ENCODE results near the gene LRBA. TPM values are rescaled to one million over a fixed set of nuclear protein-coding genes. Genes with fewer than 3 reads are reported as not detected.
"Not testable (repeated sequence)": the region's sequence is repeated elsewhere in the genome, so short reads cannot be mapped to it uniquely, and the experiment has no call there.

LRBA gene
- total RNA-seq, 5 donors from 2014 or later (not counting 1 experiment from before 2014, with no cell fraction given), result 56.1 to 81.7 (median 56.9) TPM

GRCh38 chr4:150557811-150558210, 457.3 kb downstream of the LRBA start:
- not testable (repeated sequence) for ATAC-seq (replicated peaks in 1 of 4)

GRCh38 chr4:150547154-150547838, 467.8 kb downstream of the LRBA start:
- no peak for DNase-seq
- Mint-ChIP-seq H3K9me3 (no peaks in the 10 kb centered on the region), H3K4me1 (peaks cover 0 to 5% (median 0%) of the 10 kb centered on the region in 3 donors), H3K27me3 (no peaks in the 10 kb centered on the region), H3K27ac (no peak overlapping the region), H3K36me3 (peaks cover 6% of the 10 kb centered on the region), H3K4me3 (no peak overlapping the region)
- Histone ChIP-seq H3K36me3 (ENCODE audit: control insufficient read depth in 2 of 2, extremely low read depth in 1 of 2, insufficient read depth in 1 of 2, low read length in 1 of 2) (no peaks in the 10 kb centered on the region), H3K27me3 (replicated peaks in 1 of 2; ENCODE audit: control insufficient read depth in 2 of 2, extremely low read depth in 1 of 2, insufficient read depth in 2 of 2, low read length in 1 of 2) (no peaks in the 10 kb centered on the region), H3K4me1 (ENCODE audit: control insufficient read depth in 1 of 2, extremely low read depth in 1 of 2, insufficient read depth in 2 of 2, low read length in 2 of 2) (no peaks in the 10 kb centered on the region), H3K4me3 (ENCODE audit: control insufficient read depth in 1 of 2, extremely low read depth in 1 of 2, low read length in 1 of 2) (no peak overlapping the region), H3K9me3 (no peaks in the 10 kb centered on the region), H3K27ac (ENCODE audit: low read length) (no peak overlapping the region)
- CTCF ChIA-PET, result no interaction called here
- WGBS (ENCODE audit: insufficient coverage), result 100% methylated on average over 1 of the region's 4 CpGs
- ATAC-seq (replicated peaks in 1 of 4), result no peak
- POLR2A ChIA-PET, result no interaction called here

More at GRCh38 chr4:150557811-150558210, 457.3 kb downstream of the LRBA start:
- POLR2A ChIA-PET; CTCF ChIA-PET; DNase-seq; H3K4me1 Mint-ChIP-seq; H3K9me3 ChIP-seq; H3K27me3 ChIP-seq (replicated peaks in 1 of 2; ENCODE audit: control insufficient read depth in 2 of 2, extremely low read depth in 1 of 2, insufficient read depth in 2 of 2, low read length in 1 of 2); H3K4me3 ChIP-seq (ENCODE audit: control insufficient read depth in 1 of 2, extremely low read depth in 1 of 2, low read length in 1 of 2); H3K4me1 ChIP-seq (ENCODE audit: control insufficient read depth in 1 of 2, extremely low read depth in 1 of 2, insufficient read depth in 2 of 2, low read length in 2 of 2); H3K27ac ChIP-seq (ENCODE audit: low read length); H3K27ac Mint-ChIP-seq; H3K27me3 Mint-ChIP-seq; H3K4me3 Mint-ChIP-seq: not testable (repeated sequence)
- H3K36me3 ChIP-seq (ENCODE audit: control insufficient read depth in 2 of 2, extremely low read depth in 1 of 2, insufficient read depth in 1 of 2, low read length in 1 of 2), result peaks cover 0 to 11% of the 10 kb centered on the region in 2 donors
- Mint-ChIP-seq H3K9me3 (peaks cover 4 to 14% (median 9%) of the 10 kb centered on the region in 3 donors), H3K36me3 (peaks cover 45% of the 10 kb centered on the region)
- no CpG with 5 or more reads among the region's 3 CpGs for WGBS (ENCODE audit: insufficient coverage)

GRCh38 chr4:150546286-150546685, 468.8 kb downstream of the LRBA start:
- Mint-ChIP-seq H3K27ac (no peak overlapping the region), H3K27me3 (no peaks in the 10 kb centered on the region), H3K4me3 (no peak overlapping the region), H3K4me1 (peaks cover 0 to 5% (median 0%) of the 10 kb centered on the region in 3 donors), H3K9me3 (no peaks in the 10 kb centered on the region), H3K36me3 (no peaks in the 10 kb centered on the region)
- ChIA-PET CTCF (no interaction called here), POLR2A (no interaction called here)
- WGBS (ENCODE audit: insufficient coverage), result 100% methylated on average over 1 of the region's 2 CpGs
- Histone ChIP-seq H3K27ac (ENCODE audit: low read length) (no peak overlapping the region), H3K4me1 (ENCODE audit: control insufficient read depth in 1 of 2, extremely low read depth in 1 of 2, insufficient read depth in 2 of 2, low read length in 2 of 2) (no peaks in the 10 kb centered on the region), H3K4me3 (ENCODE audit: control insufficient read depth in 1 of 2, extremely low read depth in 1 of 2, low read length in 1 of 2) (no peak overlapping the region), H3K27me3 (replicated peaks in 1 of 2; ENCODE audit: control insufficient read depth in 2 of 2, extremely low read depth in 1 of 2, insufficient read depth in 2 of 2, low read length in 1 of 2) (no peaks in the 10 kb centered on the region), H3K9me3 (no peaks in the 10 kb centered on the region), H3K36me3 (ENCODE audit: control insufficient read depth in 2 of 2, extremely low read depth in 1 of 2, insufficient read depth in 1 of 2, low read length in 1 of 2) (no peaks in the 10 kb centered on the region)
- no peak for DNase-seq
- no peak for ATAC-seq (replicated peaks in 1 of 4)

GRCh38 chr4:150543042-150543441, 472.0 kb downstream of the LRBA start:
- Mint-ChIP-seq H3K4me1 (peaks cover 0 to 1% (median 0%) of the 10 kb centered on the region in 3 donors), H3K9me3 (peaks cover 0 to 3% (median 0%) of the 10 kb centered on the region in 3 donors), H3K4me3 (no peak overlapping the region), H3K36me3 (peaks cover 9% of the 10 kb centered on the region), H3K27ac (no peak overlapping the region), H3K27me3 (no peaks in the 10 kb centered on the region)
- Histone ChIP-seq H3K9me3 (no peaks in the 10 kb centered on the region), H3K36me3 (ENCODE audit: control insufficient read depth in 2 of 2, extremely low read depth in 1 of 2, insufficient read depth in 1 of 2, low read length in 1 of 2) (no peaks in the 10 kb centered on the region), H3K27me3 (replicated peaks in 1 of 2; ENCODE audit: control insufficient read depth in 2 of 2, extremely low read depth in 1 of 2, insufficient read depth in 2 of 2, low read length in 1 of 2) (no peaks in the 10 kb centered on the region), H3K27ac (ENCODE audit: low read length) (no peak overlapping the region), H3K4me3 (ENCODE audit: control insufficient read depth in 1 of 2, extremely low read depth in 1 of 2, low read length in 1 of 2) (no peak overlapping the region), H3K4me1 (ENCODE audit: control insufficient read depth in 1 of 2, extremely low read depth in 1 of 2, insufficient read depth in 2 of 2, low read length in 2 of 2) (no peaks in the 10 kb centered on the region)
- POLR2A ChIA-PET, result no interaction called here
- DNase-seq, result no peak
- no peak for ATAC-seq (replicated peaks in 1 of 4)
- CTCF ChIA-PET, result no interaction called here
- no CpG with 5 or more reads among the region's 1 CpG for WGBS (ENCODE audit: insufficient coverage)

GRCh38 chr4:150541681-150542080, 473.4 kb downstream of the LRBA start:
- CTCF ChIA-PET, result no interaction called here
- no peak overlapping the region for H3K4me3 ChIP-seq (ENCODE audit: control insufficient read depth in 1 of 2, extremely low read depth in 1 of 2, low read length in 1 of 2)
- peaks cover 0 to 3% (median 0%) of the 10 kb centered on the region in 3 donors for H3K9me3 Mint-ChIP-seq
- no peaks in the 10 kb centered on the region for H3K4me1 Mint-ChIP-seq
- H3K9me3 ChIP-seq, result no peaks in the 10 kb centered on the region
- no peaks in the 10 kb centered on the region for H3K27me3 ChIP-seq (replicated peaks in 1 of 2; ENCODE audit: control insufficient read depth in 2 of 2, extremely low read depth in 1 of 2, insufficient read depth in 2 of 2, low read length in 1 of 2)
- no peak for DNase-seq
- no peak overlapping the region for H3K27ac ChIP-seq (ENCODE audit: low read length)
- H3K27ac Mint-ChIP-seq, result no peak overlapping the region
- H3K4me1 ChIP-seq (ENCODE audit: control insufficient read depth in 1 of 2, extremely low read depth in 1 of 2, insufficient read depth in 2 of 2, low read length in 2 of 2), result no peaks in the 10 kb centered on the region
- no peak for ATAC-seq (replicated peaks in 1 of 4)
- POLR2A ChIA-PET, result no interaction called here
- no peaks in the 10 kb centered on the region for H3K36me3 ChIP-seq (ENCODE audit: control insufficient read depth in 2 of 2, extremely low read depth in 1 of 2, insufficient read depth in 1 of 2, low read length in 1 of 2)
- H3K27me3 Mint-ChIP-seq, result no peaks in the 10 kb centered on the region
- peaks cover 18% of the 10 kb centered on the region for H3K36me3 Mint-ChIP-seq
- no CpG with 5 or more reads among the region's 3 CpGs for WGBS (ENCODE audit: insufficient coverage)
- no peak overlapping the region for H3K4me3 Mint-ChIP-seq

GRCh38 chr4:150540959-150541360, 474.1 kb downstream of the LRBA start:
- no CpG with 5 or more reads among the region's 3 CpGs for WGBS (ENCODE audit: insufficient coverage)
- CTCF ChIA-PET, result no interaction called here
- Mint-ChIP-seq H3K36me3 (peaks cover 21% of the 10 kb centered on the region), H3K27ac (no peak overlapping the region), H3K4me1 (no peaks in the 10 kb centered on the region), H3K4me3 (no peak overlapping the region), H3K9me3 (peaks cover 0 to 3% (median 0%) of the 10 kb centered on the region in 3 donors), H3K27me3 (no peaks in the 10 kb centered on the region)
- Histone ChIP-seq H3K9me3 (no peaks in the 10 kb centered on the region), H3K36me3 (ENCODE audit: control insufficient read depth in 2 of 2, extremely low read depth in 1 of 2, insufficient read depth in 1 of 2, low read length in 1 of 2) (no peaks in the 10 kb centered on the region), H3K4me1 (ENCODE audit: control insufficient read depth in 1 of 2, extremely low read depth in 1 of 2, insufficient read depth in 2 of 2, low read length in 2 of 2) (no peaks in the 10 kb centered on the region), H3K4me3 (ENCODE audit: control insufficient read depth in 1 of 2, extremely low read depth in 1 of 2, low read length in 1 of 2) (no peak overlapping the region), H3K27ac (ENCODE audit: low read length) (no peak overlapping the region), H3K27me3 (replicated peaks in 1 of 2; ENCODE audit: control insufficient read depth in 2 of 2, extremely low read depth in 1 of 2, insufficient read depth in 2 of 2, low read length in 1 of 2) (no peaks in the 10 kb centered on the region)
- ATAC-seq (replicated peaks in 1 of 4), result no peak
- no peak for DNase-seq
- POLR2A ChIA-PET, result no interaction called here
